Esophagus squamous epithelium (tissue), 5 donors: ENCODE data around the gene ROR2. TPM values are rescaled to one million over a fixed set of nuclear protein-coding genes. Genes with fewer than 3 reads are reported as not detected.

Experiments used
- DNase-seq: peaks from one replicate; lab custom pipeline; 2025; lab: John Stamatoyannopoulos, UW
- H3K27ac ChIP-seq, 4 donors: fragments of 200-600 bp; sonication (generic); one replicate each; pipeline ENCODE4 v1.5.1; 2016 to 2019; ENCODE audit warnings: mild to moderate bottlenecking in 1 of 4
- H3K27me3 ChIP-seq, 4 donors: fragments of 200-600 bp; sonication (generic); 1 replicate in 3 of 4; 2 replicates in 1 of 4; pipeline versions ENCODE4 v1.5.1 to v1.6.0; 2017 to 2021; ENCODE audit warnings: antibody characterized with exemption in 1 of 4
- H3K36me3 ChIP-seq, 3 donors: fragments of 200-600 bp; sonication (generic); one replicate each; pipeline ENCODE4 v1.5.1; 2016 to 2019
- H3K4me1 ChIP-seq, 3 donors: fragments of 200-600 bp; sonication (generic); one replicate each; pipeline ENCODE4 v1.5.1; 2017 to 2019
- H3K4me3 ChIP-seq, 4 donors: fragments of 200-600 bp; sonication (generic); 1 replicate in 3 of 4; 2 replicates in 1 of 4; pipeline ENCODE4 v1.5.1; 2016 to 2019; ENCODE audit warnings: mild to moderate bottlenecking in 2 of 4, moderate library complexity in 1 of 4
- H3K9me3 ChIP-seq, 3 donors: fragments of 200-600 bp; sonication (generic); one replicate each; pipeline ENCODE4 v1.5.1; 2016 to 2019
- POLR2A ChIP-seq, 4 donors: fragments of 450-650 bp; IDR thresholded peaks; one replicate each; pipeline ENCODE4 v1.6.1; 2017; ENCODE audit warnings: antibody characterized with exemption in 4 of 4, mild to moderate bottlenecking in 4 of 4, moderate library complexity in 3 of 4
- WGBS, 2 donors: methylation state at CpG; one replicate each; pipeline ENCODE4 v1.1.5; 2018; 5-methylcytosine and 5-hydroxymethylcytosine counted together
- intact Hi-C: fragments of 100-400 bp; cut with DNase I; formaldehyde crosslinking; loops from one replicate; pipeline ENCODE4 v1.15.0; 2022
- total RNA-seq, 4 donors: library from RNA; depleted of rRNA; stranded (reverse); fragments of >200 nt; gene quantifications; one replicate each; pipeline ENCODE4 v1.1.0, GENCODE V29; 2016
- TF ChIP-seq, protein P1 (sequence below), 6 experiments: fragments of 450-650 bp in 4 of 6; fragments of 200-600 bp in 2 of 6; sonication (generic) in 2 of 6; IDR thresholded peaks; one replicate each; pipeline ENCODE4 v1.5.1; 2016 to 2019; ENCODE audit warnings: antibody characterized with exemption in 6 of 6, mild to moderate bottlenecking in 4 of 6, moderate library complexity in 4 of 6
- donor health status: DM: yes; HTN: yes; CAD: no.

ROR2 gene
- total RNA-seq, 4 donors from 2014 or later: 0.68 to 12.6 (median 3.7) TPM

DNA sequence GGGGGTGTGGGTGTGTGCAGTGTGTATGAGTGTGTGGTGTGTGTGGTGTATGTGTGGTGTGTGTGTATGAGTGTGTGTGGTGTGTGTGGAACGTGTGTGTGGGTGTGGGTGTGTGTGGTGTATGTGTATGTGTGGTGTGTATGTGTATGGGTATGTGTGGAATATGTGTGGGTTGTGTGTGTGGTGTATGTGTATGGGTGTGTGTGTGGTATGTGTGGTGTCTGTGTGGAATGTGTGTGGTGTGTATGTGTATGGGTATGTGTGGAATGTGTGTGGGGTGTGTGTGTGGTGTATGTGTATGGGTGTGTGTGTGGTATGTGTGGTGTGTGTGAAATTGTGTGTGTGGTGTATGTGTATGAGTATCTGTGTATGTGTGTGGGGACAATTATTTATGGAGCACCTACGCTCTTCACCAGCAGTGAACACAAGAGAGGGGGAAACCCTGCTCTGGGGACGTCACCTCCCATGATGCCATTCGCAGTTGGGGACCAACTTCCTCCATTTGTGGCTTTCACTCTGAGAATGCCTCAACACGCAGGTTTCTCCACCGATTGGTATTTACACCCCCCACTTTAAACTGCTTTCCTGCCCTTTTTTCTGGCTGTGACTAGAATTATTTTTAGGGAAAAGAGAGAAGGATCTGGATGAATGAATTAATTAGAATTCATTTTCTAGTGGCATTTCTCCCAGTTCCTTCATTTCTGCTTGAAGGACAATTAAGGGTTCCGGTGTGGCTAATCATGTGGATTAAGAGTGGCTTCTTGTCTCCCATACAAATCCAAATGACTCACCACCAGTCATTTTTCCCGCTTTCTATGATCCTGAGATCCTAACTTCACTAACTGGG lies 238.1 kb downstream of the ROR2 start:
- H3K4me1 ChIP-seq: peaks cover 3 to 18% (median 4%) of the 10 kb centered on the region in 3 donors
- H3K9me3 ChIP-seq: peaks cover 0 to under 1% (median 0%) of the 10 kb centered on the region in 3 donors
- TF ChIP-seq, protein P1, sequence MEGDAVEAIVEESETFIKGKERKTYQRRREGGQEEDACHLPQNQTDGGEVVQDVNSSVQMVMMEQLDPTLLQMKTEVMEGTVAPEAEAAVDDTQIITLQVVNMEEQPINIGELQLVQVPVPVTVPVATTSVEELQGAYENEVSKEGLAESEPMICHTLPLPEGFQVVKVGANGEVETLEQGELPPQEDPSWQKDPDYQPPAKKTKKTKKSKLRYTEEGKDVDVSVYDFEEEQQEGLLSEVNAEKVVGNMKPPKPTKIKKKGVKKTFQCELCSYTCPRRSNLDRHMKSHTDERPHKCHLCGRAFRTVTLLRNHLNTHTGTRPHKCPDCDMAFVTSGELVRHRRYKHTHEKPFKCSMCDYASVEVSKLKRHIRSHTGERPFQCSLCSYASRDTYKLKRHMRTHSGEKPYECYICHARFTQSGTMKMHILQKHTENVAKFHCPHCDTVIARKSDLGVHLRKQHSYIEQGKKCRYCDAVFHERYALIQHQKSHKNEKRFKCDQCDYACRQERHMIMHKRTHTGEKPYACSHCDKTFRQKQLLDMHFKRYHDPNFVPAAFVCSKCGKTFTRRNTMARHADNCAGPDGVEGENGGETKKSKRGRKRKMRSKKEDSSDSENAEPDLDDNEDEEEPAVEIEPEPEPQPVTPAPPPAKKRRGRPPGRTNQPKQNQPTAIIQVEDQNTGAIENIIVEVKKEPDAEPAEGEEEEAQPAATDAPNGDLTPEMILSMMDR (IDR thresholded peaks at IDR 0.05): no peak
- no peak for TF ChIP-seq POLR2A (IDR thresholded peaks at IDR 0.05)
- intact Hi-C loops: no loop called here
- no peak overlapping the region for H3K27ac ChIP-seq
- DNase-seq: no peak
- H3K4me3 ChIP-seq: no peak overlapping the region
- peaks cover 0 to 46% (median 0%) of the 10 kb centered on the region in 4 donors for H3K27me3 ChIP-seq
- no peaks in the 10 kb centered on the region for H3K36me3 ChIP-seq
- 32 to 36% methylated on average over 8 of the region's 8 CpGs for WGBS, 2 donors

DNA sequence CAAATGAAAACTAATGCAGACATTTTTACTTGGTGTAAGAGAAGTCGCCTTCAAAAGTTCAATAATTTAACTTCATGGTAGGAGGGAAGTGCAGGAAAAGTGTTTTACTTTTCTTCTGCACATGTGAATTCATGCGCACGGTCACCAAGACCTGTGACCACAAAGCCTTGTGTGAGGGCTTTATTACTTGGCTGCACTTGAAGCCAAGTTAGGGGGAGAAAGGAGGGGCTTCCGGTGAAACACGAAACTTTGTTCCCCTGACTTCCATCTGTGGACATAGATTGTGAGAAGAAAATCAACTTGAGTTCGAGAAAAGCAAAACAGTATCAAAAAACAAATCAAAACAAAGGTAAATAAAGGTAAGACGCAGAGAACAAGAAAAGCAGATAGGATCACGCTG lies 239.9 kb downstream of the ROR2 start:
- 62 to 82% methylated on average over 8 of the region's 8 CpGs for WGBS, 2 donors
- Histone ChIP-seq H3K27ac (no peak overlapping the region), H3K9me3 (peaks cover 0 to 19% (median 10%) of the 10 kb centered on the region in 3 donors), H3K27me3 (peaks cover 0 to 29% (median 1%) of the 10 kb centered on the region in 4 donors), H3K4me1 (peaks cover 3 to 18% (median 4%) of the 10 kb centered on the region in 3 donors), H3K36me3 (no peaks in the 10 kb centered on the region), H3K4me3 (no peak overlapping the region)
- intact Hi-C loops: no loop called here
- TF ChIP-seq, protein P1 (IDR thresholded peaks at IDR 0.05): no peak
- no peak for TF ChIP-seq POLR2A (IDR thresholded peaks at IDR 0.05)
- no peak for DNase-seq

DNA sequence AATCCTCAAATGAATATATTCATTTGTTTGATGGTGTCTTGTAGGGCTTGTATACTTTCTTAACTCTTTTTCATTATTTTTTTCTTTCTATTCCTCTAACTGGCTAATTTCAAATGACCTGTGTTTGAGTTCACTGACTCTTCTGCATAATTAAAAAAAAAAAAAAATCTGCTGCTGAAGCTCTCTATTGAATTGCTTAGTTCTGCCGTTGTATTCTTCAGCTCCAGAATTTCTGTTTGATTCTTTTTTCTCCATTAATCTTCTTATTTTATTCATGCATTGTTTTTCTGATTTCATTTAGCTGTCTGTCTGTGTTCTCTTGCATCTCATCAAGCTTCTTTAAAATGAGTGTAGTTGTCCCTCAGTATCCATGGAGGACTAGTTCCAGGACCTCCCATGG lies 244.6 kb downstream of the ROR2 start:
- DNase-seq: no peak
- 95% methylated on average over 1 of the region's 1 CpG for WGBS, 2 donors
- H3K27me3 ChIP-seq: peaks cover 0 to 8% (median 1%) of the 10 kb centered on the region in 4 donors
- H3K9me3 ChIP-seq: peaks cover 0 to 23% (median 13%) of the 10 kb centered on the region in 3 donors
- no peak overlapping the region for H3K27ac ChIP-seq
- H3K4me3 ChIP-seq: no peak overlapping the region
- no peaks in the 10 kb centered on the region for H3K36me3 ChIP-seq
- no peak for TF ChIP-seq POLR2A (IDR thresholded peaks at IDR 0.05)
- TF ChIP-seq, protein P1 (IDR thresholded peaks at IDR 0.05): no peak
- no peaks in the 10 kb centered on the region for H3K4me1 ChIP-seq
- intact Hi-C loops: no loop called here

DNA sequence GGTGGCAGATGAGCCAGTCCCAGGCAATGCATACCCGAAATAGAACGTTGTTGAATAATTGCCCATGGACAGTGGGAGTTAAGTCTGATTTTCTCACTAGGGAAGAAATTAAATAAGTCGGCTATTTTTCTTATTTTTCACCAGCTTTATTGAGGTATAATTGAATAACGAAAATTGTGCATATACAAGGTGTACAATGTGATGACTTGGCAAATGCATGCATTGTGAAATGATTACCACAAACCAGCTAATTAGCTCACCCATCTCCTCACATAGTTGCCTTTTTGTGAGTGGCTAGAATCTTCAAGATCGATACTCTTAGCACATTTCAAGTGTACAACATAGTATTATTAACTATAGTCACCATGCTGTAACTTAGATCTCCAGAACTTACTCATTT lies 249.6 kb downstream of the ROR2 start:
- no peak for DNase-seq
- intact Hi-C loops: no loop called here
- Histone ChIP-seq H3K9me3 (peaks cover 0 to 7% (median 5%) of the 10 kb centered on the region in 3 donors), H3K27me3 (no peaks in the 10 kb centered on the region), H3K27ac (no peak overlapping the region), H3K4me3 (no peak overlapping the region), H3K4me1 (no peaks in the 10 kb centered on the region), H3K36me3 (no peaks in the 10 kb centered on the region)
- 65 to 70% methylated on average over 5 of the region's 5 CpGs for WGBS, 2 donors
- TF ChIP-seq, protein P1 (IDR thresholded peaks at IDR 0.05): no peak
- TF ChIP-seq POLR2A (IDR thresholded peaks at IDR 0.05): no peak

DNA sequence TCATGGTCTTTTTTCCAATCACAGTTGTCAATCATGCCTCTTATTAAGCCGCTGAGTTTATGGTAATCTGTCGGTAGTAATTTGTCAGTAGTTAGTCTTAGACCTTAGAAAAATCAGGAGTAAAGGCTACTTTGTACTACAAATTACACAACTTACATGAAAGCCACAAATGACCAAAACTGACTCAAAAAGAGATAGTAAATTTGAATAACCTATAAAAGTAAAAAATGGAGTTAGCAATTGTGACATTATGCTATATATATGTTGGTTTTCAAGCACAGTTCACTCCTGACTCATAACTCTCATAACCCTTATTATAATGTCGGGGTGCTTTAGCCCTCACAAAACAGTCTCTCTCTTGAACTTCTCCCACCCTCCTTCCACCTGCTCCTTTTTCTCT lies 251.8 kb downstream of the ROR2 start:
- intact Hi-C loops: no loop called here
- no peak for TF ChIP-seq POLR2A (IDR thresholded peaks at IDR 0.05)
- TF ChIP-seq, protein P1 (IDR thresholded peaks at IDR 0.05): no peak
- no peaks in the 10 kb centered on the region for H3K36me3 ChIP-seq
- no peaks in the 10 kb centered on the region for H3K4me1 ChIP-seq
- H3K27ac ChIP-seq: no peak overlapping the region
- DNase-seq: no peak
- no peaks in the 10 kb centered on the region for H3K9me3 ChIP-seq
- 66 to 83% methylated on average over 3 of the region's 3 CpGs for WGBS, 2 donors
- H3K27me3 ChIP-seq: peaks cover 0 to 5% (median 0%) of the 10 kb centered on the region in 4 donors
- no peak overlapping the region for H3K4me3 ChIP-seq
